T-cell (primary cell): ENCODE data around the gene PAX6. TPM values are rescaled to one million over a fixed set of nuclear protein-coding genes. Genes with fewer than 3 reads are reported as not detected.

Source experiments
- ATAC-seq, 4 experiments: fragments of 200-7000 bp in 3 of 4; fragments of 150-1000 bp in 1 of 4; cut with Tn5 transposase; replicated peaks in 1 of 4; 1 replicate in 3 of 4; 2 replicates in 1 of 4; pipeline ENCODE4 v1.10.0; 2021; ENCODE audit warnings: moderate library complexity in 3 of 4, mild to moderate bottlenecking in 2 of 4, moderate number of reproducible peaks in 1 of 4
- CTCF ChIA-PET, 2 donors: fragments of 300-600 bp; sonication (Branson Sonifier 250); formaldehyde crosslinking; loops; one replicate each; lab custom pipeline; 2022; ENCODE audit warnings: antibody characterized with exemption in 2 of 2; lab: Charles Lee
- POLR2A ChIA-PET, 2 donors: fragments of 300-600 bp; sonication (Branson Sonifier 250); formaldehyde crosslinking; loops; one replicate each; lab custom pipeline; 2022; ENCODE audit warnings: antibody characterized with exemption in 2 of 2; lab: Charles Lee
- DNase-seq, 35 experiments: peaks; one replicate each; pipeline versions ENCODE4 v3.0.0 to v3.0.0-alpha.2; 2013 to 2023
- H3K27ac ChIP-seq: one replicate; pipeline ENCODE4 v1.5.1; 2013; ENCODE audit warnings: low read length
- H3K27me3 ChIP-seq, 2 experiments: replicated peaks in 1 of 2; 1 replicate in 1 of 2; 2 replicates in 1 of 2; pipeline versions ENCODE4 v1.6.1 to v1.7.0; 2013; ENCODE audit warnings: low read length in 1 of 2, mixed read lengths in 1 of 2; ENCODE audit not compliant: control insufficient read depth in 2 of 2, insufficient read depth in 2 of 2; ENCODE audit errors: extremely low read depth in 1 of 2
- H3K36me3 ChIP-seq, 2 donors: 1 replicate in 1 of 2; 2 replicates in 1 of 2; pipeline versions ENCODE4 v1.6.1 to v1.7.0; 2013; ENCODE audit warnings: low read length in 1 of 2; ENCODE audit not compliant: control insufficient read depth in 2 of 2, insufficient read depth in 1 of 2; ENCODE audit errors: extremely low read depth in 1 of 2
- H3K4me1 ChIP-seq, 2 experiments: 1 replicate in 1 of 2; 2 replicates in 1 of 2; pipeline versions ENCODE4 v1.6.1 to v1.7.0; 2013; ENCODE audit warnings: low read length in 2 of 2, mixed read lengths in 1 of 2; ENCODE audit not compliant: insufficient read depth in 2 of 2, control insufficient read depth in 1 of 2; ENCODE audit errors: extremely low read depth in 1 of 2
- H3K4me3 ChIP-seq, 2 donors: 1 replicate in 1 of 2; 2 replicates in 1 of 2; pipeline versions ENCODE4 v1.5.1 to v1.7.0; 2013; ENCODE audit warnings: mild to moderate bottlenecking in 2 of 2, low read length in 1 of 2, moderate library complexity in 1 of 2; ENCODE audit not compliant: control insufficient read depth in 1 of 2; ENCODE audit errors: extremely low read depth in 1 of 2
- H3K9me3 ChIP-seq: 2 replicates; pipeline ENCODE4 v1.7.0; 2013
- H3K27ac Mint-ChIP-seq, 2 donors: one replicate each; pipeline ENCODE4 v1.8.0; 2020 to 2021; ENCODE audit warnings: mild to moderate bottlenecking in 2 of 2, mixed read lengths in 2 of 2
- H3K27me3 Mint-ChIP-seq, 2 donors: one replicate each; pipeline ENCODE4 v1.8.0; 2021 to 2022; ENCODE audit warnings: mixed read lengths in 2 of 2
- H3K36me3 Mint-ChIP-seq: one replicate; pipeline ENCODE4 v1.8.0; 2021; ENCODE audit warnings: mixed read lengths
- H3K4me1 Mint-ChIP-seq, 3 donors: one replicate each; pipeline ENCODE4 v1.8.0; 2020 to 2022; ENCODE audit warnings: mixed read lengths in 3 of 3, mild to moderate bottlenecking in 1 of 3
- H3K4me3 Mint-ChIP-seq, 3 donors: one replicate each; pipeline ENCODE4 v1.8.0; 2020 to 2022; ENCODE audit warnings: mild to moderate bottlenecking in 3 of 3, mixed read lengths in 3 of 3, moderate library complexity in 3 of 3
- H3K9me3 Mint-ChIP-seq, 3 donors: one replicate each; pipeline ENCODE4 v1.8.0; 2020 to 2022; ENCODE audit warnings: mixed read lengths in 3 of 3
- WGBS: methylation state at CpG from one replicate; pipeline ENCODE4 v1.1.5; 2013; ENCODE audit warnings: missing lambda C conversion rate; ENCODE audit not compliant: insufficient coverage; 5-methylcytosine and 5-hydroxymethylcytosine counted together
- total RNA-seq, 35 experiments: library from RNA in 6 of 35; stranded (reverse) in 6 of 35; fragments of 120-200 nt in 1 of 35; gene quantifications; one replicate each; pipeline versions ENCODE4 v1.2.1 to v1.2.4 and lab custom pipeline; 2013 to 2026

Gene PAX6
- total RNA-seq, 5 donors from 2014 or later (not counting 1 experiment from before 2014, with no cell fraction given) = not detected

- WGBS = 17% methylated on average over 11 of the region's 15 CpGs
- no peak for DNase-seq
- no peak overlapping the region for H3K4me3 ChIP-seq
- no peak for ATAC-seq
- Mint-ChIP-seq H3K27ac (no peak overlapping the region), H3K4me1 (peaks cover 13 to 24% (median 23%) of the 10 kb centered on the region in 3 donors), H3K4me3 (no peak overlapping the region), H3K27me3 (peaks cover 59 to 83% of the 10 kb centered on the region in 2 donors), H3K36me3 (no peaks in the 10 kb centered on the region), H3K9me3 (peaks cover 0 to 4% (median 0%) of the 10 kb centered on the region in 3 donors)
- CTCF ChIA-PET = no interaction called here
- H3K27me3 ChIP-seq = peaks cover 26 to 90% of the 10 kb centered on the region in 2 experiments
- H3K36me3 ChIP-seq = no peaks in the 10 kb centered on the region
- peaks cover 0 to 36% of the 10 kb centered on the region in 2 experiments for H3K4me1 ChIP-seq
- POLR2A ChIA-PET = no interaction called here
- no peak overlapping the region for H3K27ac ChIP-seq
- H3K9me3 ChIP-seq = no peaks in the 10 kb centered on the region
Observed at GRCh38 chr11:31820438-31820818, 9.3 kb upstream of the PAX6 start.

DNA sequence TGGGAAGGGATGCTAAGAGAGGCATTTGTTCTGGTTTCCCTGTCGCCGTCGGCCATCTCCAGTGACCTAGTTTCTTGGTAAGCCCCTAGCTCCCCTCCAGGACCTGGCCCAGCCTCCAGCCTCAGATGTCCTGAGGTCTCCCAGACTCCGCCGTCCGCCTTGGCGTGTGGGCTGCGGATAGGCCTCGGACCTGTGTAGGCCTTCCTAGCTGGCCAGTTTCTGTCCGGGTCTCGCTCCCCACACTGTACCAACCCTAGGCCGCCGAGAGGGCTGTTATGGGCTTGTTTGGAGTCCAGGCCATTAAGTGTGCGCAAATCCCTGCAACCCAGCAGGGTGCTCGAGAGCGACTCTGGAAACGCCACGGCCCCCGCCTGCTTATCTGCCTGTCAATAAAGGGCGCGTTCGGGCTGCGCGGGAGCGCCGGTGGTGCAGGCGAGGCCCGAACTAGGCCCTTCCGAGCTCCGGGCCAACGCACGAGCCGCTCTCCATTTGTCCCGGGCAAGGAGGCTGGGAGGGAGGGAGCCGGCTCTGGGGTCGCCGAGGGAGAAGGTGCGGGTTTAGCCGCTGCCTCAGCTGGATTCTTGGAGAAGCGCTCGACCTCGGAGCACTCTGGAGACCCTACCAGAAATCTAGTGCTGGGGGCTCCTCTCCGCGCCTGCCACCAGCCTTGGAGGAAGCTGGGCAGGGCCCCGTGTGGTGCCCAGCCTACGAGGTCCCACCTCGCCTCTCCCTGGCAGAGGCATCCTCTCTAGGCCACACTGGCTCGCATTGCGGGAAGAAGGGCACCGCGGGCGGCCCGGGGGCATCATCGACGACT, 8.7 kb upstream of the PAX6 start:
- ATAC-seq (no peak), DNase-seq (no peak)
- ChIA-PET CTCF (no interaction called here), POLR2A (no interaction called here)
- no peaks in the 10 kb centered on the region for H3K36me3 ChIP-seq
- Mint-ChIP-seq H3K4me1 (peaks cover 19 to 26% (median 25%) of the 10 kb centered on the region in 3 donors), H3K27ac (no peak overlapping the region), H3K27me3 (peaks cover 61 to 83% of the 10 kb centered on the region in 2 donors), H3K36me3 (no peaks in the 10 kb centered on the region), H3K4me3 (no peak overlapping the region), H3K9me3 (peaks cover 0 to 4% (median 0%) of the 10 kb centered on the region in 3 donors)
- H3K4me1 ChIP-seq = peaks cover 0 to 39% of the 10 kb centered on the region in 2 experiments
- H3K27ac ChIP-seq = no peak overlapping the region
- H3K4me3 ChIP-seq = no peak overlapping the region
- peaks cover 27 to 90% of the 10 kb centered on the region in 2 experiments for H3K27me3 ChIP-seq
- 15% methylated on average over 54 of the region's 55 CpGs for WGBS
- no peaks in the 10 kb centered on the region for H3K9me3 ChIP-seq

- Histone ChIP-seq H3K27ac (no peak overlapping the region), H3K4me3 (no peak overlapping the region), H3K9me3 (no peaks in the 10 kb centered on the region), H3K4me1 (peaks cover 0 to 45% of the 10 kb centered on the region in 2 experiments), H3K27me3 (peaks cover 28 to 90% of the 10 kb centered on the region in 2 experiments), H3K36me3 (no peaks in the 10 kb centered on the region)
- Mint-ChIP-seq H3K4me3 (peak overlapping the region in 1 of 3 donors; percentile 81), H3K27ac (no peak overlapping the region), H3K36me3 (no peaks in the 10 kb centered on the region), H3K27me3 (peaks cover 54 to 82% of the 10 kb centered on the region in 2 donors), H3K4me1 (peaks cover 25 to 29% (median 26%) of the 10 kb centered on the region in 3 donors), H3K9me3 (peaks cover 0 to 4% (median 0%) of the 10 kb centered on the region in 3 donors)
- POLR2A ChIA-PET = no interaction called here
- CTCF ChIA-PET = no interaction called here
- WGBS = 20% methylated on average over 20 of the region's 26 CpGs
- ATAC-seq (no peak), DNase-seq (no peak)
Observed at GRCh38 chr11:31818874-31819331, 7.8 kb upstream of the PAX6 start.

- 12% methylated on average over 8 of the region's 9 CpGs for WGBS
- peaks cover 51 to 80% of the 10 kb centered on the region in 2 donors for H3K27me3 Mint-ChIP-seq
- H3K9me3 Mint-ChIP-seq = peaks cover 0 to 4% (median 0%) of the 10 kb centered on the region in 3 donors
- no peak overlapping the region for H3K27ac Mint-ChIP-seq
- H3K36me3 Mint-ChIP-seq = no peaks in the 10 kb centered on the region
- DNase-seq = no peak
- H3K4me1 Mint-ChIP-seq = peaks cover 25 to 33% (median 30%) of the 10 kb centered on the region in 3 donors
- peak overlapping the region in 2 of 3 donors; percentile 31 to 81 for H3K4me3 Mint-ChIP-seq
- peak overlapping the region in 1 of 2 donors; percentile 52 for H3K4me3 ChIP-seq
- ChIA-PET CTCF (no interaction called here), POLR2A (no interaction called here)
- no peak overlapping the region for H3K27ac ChIP-seq
- H3K27me3 ChIP-seq = peaks cover 27 to 90% of the 10 kb centered on the region in 2 experiments
- no peaks in the 10 kb centered on the region for H3K36me3 ChIP-seq
- H3K4me1 ChIP-seq = peaks cover 3 to 50% of the 10 kb centered on the region in 2 experiments
- no peak for ATAC-seq
- H3K9me3 ChIP-seq = no peaks in the 10 kb centered on the region
Observed at GRCh38 chr11:31818425-31818755, 7.3 kb upstream of the PAX6 start.

DNA sequence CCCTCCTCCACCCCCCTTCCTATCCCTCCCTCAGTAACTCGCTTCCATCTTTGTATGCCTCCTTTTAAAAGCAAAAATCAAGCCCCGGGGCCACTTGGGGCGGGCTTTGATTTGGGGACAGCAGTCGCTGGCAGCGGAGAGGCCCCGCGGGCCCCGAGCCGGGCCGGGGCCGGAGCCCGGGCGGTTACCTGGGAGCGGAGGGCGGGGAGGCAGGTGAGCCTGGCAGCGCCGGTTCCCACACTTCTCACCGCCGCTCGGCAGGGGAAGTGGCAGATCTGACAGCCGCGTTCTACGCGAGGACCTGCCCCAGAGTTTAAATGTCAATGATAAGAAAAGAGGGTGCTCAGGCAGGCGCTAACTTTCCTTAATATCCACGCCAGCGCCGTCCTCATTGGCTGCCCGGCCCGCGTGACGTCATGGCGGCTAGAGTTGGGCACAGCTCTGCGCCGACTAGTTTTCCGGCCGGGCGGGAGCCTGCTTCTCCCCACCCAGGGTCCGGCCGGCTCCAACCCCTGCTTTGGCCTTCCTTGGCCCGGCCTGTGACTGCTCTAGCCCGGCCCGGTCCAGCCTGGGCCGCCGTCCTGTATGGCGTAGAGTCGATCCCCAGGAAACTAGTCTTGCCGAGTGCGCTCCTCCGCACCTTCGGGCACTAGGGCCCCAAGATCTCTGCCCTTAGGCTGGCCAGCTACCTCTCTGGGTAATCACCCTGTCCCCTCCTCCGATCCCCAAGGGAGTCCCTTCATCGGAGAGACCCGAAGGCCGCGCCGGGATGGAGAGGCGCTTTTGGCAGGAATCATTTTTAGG, 6.7 kb upstream of the PAX6 start:
- 10% methylated on average over 56 of the region's 58 CpGs for WGBS
- peaks cover 4 to 55% of the 10 kb centered on the region in 2 experiments for H3K4me1 ChIP-seq
- Mint-ChIP-seq H3K27ac (no peak overlapping the region), H3K9me3 (peaks cover 0 to 4% (median 0%) of the 10 kb centered on the region in 3 donors), H3K27me3 (peaks cover 46 to 75% of the 10 kb centered on the region in 2 donors), H3K4me3 (peak overlapping the region in 2 of 3 donors; percentile 31 to 81), H3K4me1 (peaks cover 25 to 34% (median 32%) of the 10 kb centered on the region in 3 donors), H3K36me3 (no peaks in the 10 kb centered on the region)
- H3K27me3 ChIP-seq = peaks cover 23 to 90% of the 10 kb centered on the region in 2 experiments
- DNase-seq (no peak), ATAC-seq (peak in 3 of 4 experiments; percentile 22 to 47 (median 26))
- ChIA-PET POLR2A (no interaction called here), CTCF (no interaction called here)
- H3K9me3 ChIP-seq = no peaks in the 10 kb centered on the region
- H3K4me3 ChIP-seq = peak overlapping the region in 1 of 2 donors; percentile 52
- H3K36me3 ChIP-seq = no peaks in the 10 kb centered on the region
- H3K27ac ChIP-seq = no peak overlapping the region

- 2% methylated on average over 48 of the region's 48 CpGs for WGBS
- no peak overlapping the region for H3K27ac ChIP-seq
- H3K36me3 ChIP-seq = no peaks in the 10 kb centered on the region
- peaks cover 43 to 75% of the 10 kb centered on the region in 2 donors for H3K27me3 Mint-ChIP-seq
- peaks cover 31 to 40% (median 36%) of the 10 kb centered on the region in 3 donors for H3K4me1 Mint-ChIP-seq
- peaks cover 21 to 90% of the 10 kb centered on the region in 2 experiments for H3K27me3 ChIP-seq
- ChIA-PET POLR2A (no interaction called here), CTCF (no interaction called here)
- H3K9me3 Mint-ChIP-seq = peaks cover 0 to 4% (median 0%) of the 10 kb centered on the region in 3 donors
- H3K27ac Mint-ChIP-seq = no peak overlapping the region
- peaks cover 7 to 62% of the 10 kb centered on the region in 2 experiments for H3K4me1 ChIP-seq
- no peaks in the 10 kb centered on the region for H3K9me3 ChIP-seq
- ATAC-seq (peak in 2 of 4 experiments; percentile 14 to 56), DNase-seq (peak in 1 of 35 experiments; percentile 29)
- peak overlapping the region; percentile 52 to 81 (median 62) for H3K4me3 Mint-ChIP-seq
- H3K36me3 Mint-ChIP-seq = no peaks in the 10 kb centered on the region
- peak overlapping the region in 1 of 2 donors; percentile 52 for H3K4me3 ChIP-seq
Observed at GRCh38 chr11:31817054-31817620, 6.0 kb upstream of the PAX6 start.
